ENCODE measurements around the gene SPESP1.
"Not testable (repeated sequence)": the region's sequence is repeated elsewhere in the genome, so short reads cannot be mapped to it uniquely, and the experiment has no call there.

Gene SPESP1

GRCh38 chr15:68966996-68967395 is 36.7 kb downstream of the SPESP1 start:
- DNase-seq = no peak

GRCh38 chr15:68967948-68968347 is 37.6 kb downstream of the SPESP1 start:
- DNase-seq = no peak

- no peak for DNase-seq
These were observed 39.0 kb downstream of the SPESP1 start for GRCh38 chr15:68969298-68969697.

GRCh38 chr15:68972201-68973065 is 42.1 kb downstream of the SPESP1 start:
- DNase-seq = no peak

GRCh38 chr15:68975651-68976160 is 45.4 kb downstream of the SPESP1 start:
- not testable (repeated sequence) for DNase-seq

GRCh38 chr15:68977426-68977825 is 47.1 kb downstream of the SPESP1 start:
- not testable (repeated sequence) for DNase-seq

GRCh38 chr15:68979006-68979405 is 48.7 kb downstream of the SPESP1 start:
- DNase-seq = no peak

GRCh38 chr15:68979816-68980215 is 49.5 kb downstream of the SPESP1 start:
- no peak for DNase-seq

GRCh38 chr15:68980786-68981185 is 50.5 kb downstream of the SPESP1 start:
- DNase-seq = no peak

GRCh38 chr15:68981941-68982340 is 51.6 kb downstream of the SPESP1 start:
- DNase-seq = no peak

- DNase-seq = no peak
These were observed 52.7 kb downstream of the SPESP1 start for GRCh38 chr15:68982976-68983563.

GRCh38 chr15:68983961-68984481 is 53.7 kb downstream of the SPESP1 start:
- no peak for DNase-seq

- no peak for DNase-seq
These were observed 54.3 kb downstream of the SPESP1 start for GRCh38 chr15:68984586-68984985.

- no peak for DNase-seq
These were observed 55.1 kb downstream of the SPESP1 start for GRCh38 chr15:68985361-68985891.

GRCh38 chr15:68986322-68986721 is 56.0 kb downstream of the SPESP1 start:
- DNase-seq = no peak

- DNase-seq = no peak
These were observed 56.8 kb downstream of the SPESP1 start for GRCh38 chr15:68987120-68987519.

- no peak for DNase-seq
These were observed 57.4 kb downstream of the SPESP1 start for GRCh38 chr15:68987676-68988075.

- DNase-seq = no peak
These were observed 59.4 kb downstream of the SPESP1 start for GRCh38 chr15:68989541-68990230.

- no peak for DNase-seq
These were observed 60.1 kb downstream of the SPESP1 start for GRCh38 chr15:68990231-68990991.

- DNase-seq = no peak
These were observed 60.7 kb downstream of the SPESP1 start for GRCh38 chr15:68990992-68991500.

- DNase-seq = no peak
These were observed 61.4 kb downstream of the SPESP1 start for GRCh38 chr15:68991723-68992122.

GRCh38 chr15:68992696-68993095 is 62.4 kb downstream of the SPESP1 start:
- DNase-seq = no peak
